ENCODE results near the gene GTF3C1. TPM values are rescaled to one million over a fixed set of nuclear protein-coding genes. Genes with fewer than 3 reads are reported as not detected.

The GTF3C1 gene
- total RNA-seq, 2 donors from 2014 or later: 51.9 to 83.2 TPM

DNA sequence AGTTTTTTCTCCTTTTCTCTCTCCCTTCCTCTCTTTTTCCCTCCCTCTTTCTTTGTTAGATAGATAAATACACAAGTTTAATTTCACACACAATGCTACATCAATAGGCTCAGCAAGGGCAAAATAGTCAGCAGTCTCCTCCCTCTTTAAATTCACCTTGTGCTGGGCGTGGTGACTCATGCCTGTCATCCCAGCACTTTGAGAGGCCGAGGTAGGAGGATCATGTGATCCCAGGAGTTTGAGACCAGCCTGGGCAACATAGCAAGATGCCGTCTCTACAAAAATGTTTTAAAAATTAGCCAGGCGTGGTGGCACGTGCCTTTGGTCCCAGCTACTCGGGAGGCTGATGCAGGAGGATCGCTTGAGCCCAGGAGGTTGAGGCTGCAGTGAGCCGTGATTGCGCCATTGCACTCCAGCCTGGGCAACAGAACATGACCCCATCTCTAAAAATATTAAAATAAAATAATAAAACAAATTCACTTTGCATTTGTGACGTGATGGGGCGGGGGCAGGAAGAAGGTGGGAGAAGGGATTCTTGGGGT is 120.3 kb downstream of the GTF3C1 start:
- Histone ChIP-seq H3K4me3 (no peak overlapping the region), H3K36me3 (no peaks in the 10 kb centered on the region), H3K27ac (no peak overlapping the region), H3K4me1 (ENCODE audit: control insufficient read depth in 1 of 2, low read depth in 2 of 2) (no peaks in the 10 kb centered on the region), H3K9me3 (no peaks in the 10 kb centered on the region), H3K27me3 (replicated peaks; ENCODE audit: insufficient read depth) (no peaks in the 10 kb centered on the region)
- no peak for DNase-seq (ENCODE audit: low spot score)
- ATAC-seq (ENCODE audit: insufficient number of reproducible peaks, low FRiP score, low read depth): no peak
- TF ChIP-seq CTCF (IDR thresholded peaks at IDR 0.05): no peak

DNA sequence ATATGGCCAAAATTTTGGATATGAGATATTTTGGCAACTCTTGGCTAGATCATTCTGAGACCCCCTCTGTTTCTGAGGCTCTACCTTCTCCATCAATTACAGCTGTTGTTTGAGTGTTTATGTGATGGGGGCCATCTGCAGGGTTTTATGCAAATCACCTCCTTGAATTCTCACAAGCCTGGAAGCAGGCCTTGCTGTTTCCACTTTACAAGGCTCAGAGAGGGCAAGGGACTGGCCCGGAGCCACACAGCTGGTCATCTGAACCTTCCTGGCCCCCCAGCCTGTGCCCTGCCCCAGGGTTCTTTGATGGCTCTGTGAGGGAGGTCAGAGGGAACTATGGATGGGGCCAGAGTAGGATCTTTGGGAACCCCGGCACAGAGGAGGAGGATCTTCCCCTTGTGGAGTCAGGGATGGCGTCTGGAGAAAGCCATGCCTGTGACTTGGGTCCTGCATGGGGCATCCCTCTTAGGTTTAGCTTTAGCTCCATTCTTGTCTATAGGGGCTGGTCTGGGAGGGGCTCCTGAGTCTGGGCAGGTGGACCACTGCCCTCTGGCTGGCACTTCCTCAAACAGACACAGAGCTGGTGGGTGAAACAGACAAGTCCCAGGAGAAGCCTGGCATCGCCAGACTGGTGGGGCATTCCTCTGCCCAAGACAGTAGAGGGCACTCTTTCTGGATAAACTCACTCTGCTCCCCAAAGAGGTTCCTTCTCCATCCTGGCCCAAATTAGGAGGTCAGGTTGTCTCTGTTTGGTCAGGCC is 121.5 kb downstream of the GTF3C1 start:
- Histone ChIP-seq H3K36me3 (no peaks in the 10 kb centered on the region), H3K4me1 (ENCODE audit: control insufficient read depth in 1 of 2, low read depth in 2 of 2) (no peaks in the 10 kb centered on the region), H3K9me3 (no peaks in the 10 kb centered on the region), H3K4me3 (no peak overlapping the region), H3K27me3 (replicated peaks; ENCODE audit: insufficient read depth) (no peaks in the 10 kb centered on the region), H3K27ac (no peak overlapping the region)
- DNase-seq (ENCODE audit: low spot score): no peak
- no peak for TF ChIP-seq CTCF (IDR thresholded peaks at IDR 0.05)
- no peak for ATAC-seq (ENCODE audit: insufficient number of reproducible peaks, low FRiP score, low read depth)

GRCh38 chr16:27427538-27427937 is 122.2 kb downstream of the GTF3C1 start:
- no peak for ATAC-seq (ENCODE audit: insufficient number of reproducible peaks, low FRiP score, low read depth)
- H3K9me3 ChIP-seq: peaks cover 3% of the 10 kb centered on the region
- no peaks in the 10 kb centered on the region for H3K4me1 ChIP-seq (ENCODE audit: control insufficient read depth in 1 of 2, low read depth in 2 of 2)
- H3K36me3 ChIP-seq: no peaks in the 10 kb centered on the region
- no peak overlapping the region for H3K4me3 ChIP-seq
- no peak overlapping the region for H3K27ac ChIP-seq
- TF ChIP-seq CTCF (IDR thresholded peaks at IDR 0.05): no peak
- DNase-seq (ENCODE audit: low spot score): no peak
- no peaks in the 10 kb centered on the region for H3K27me3 ChIP-seq (replicated peaks; ENCODE audit: insufficient read depth)

- Histone ChIP-seq H3K4me1 (ENCODE audit: control insufficient read depth in 1 of 2, low read depth in 2 of 2) (no peaks in the 10 kb centered on the region), H3K27ac (no peak overlapping the region), H3K4me3 (no peak overlapping the region), H3K9me3 (peaks cover 7% of the 10 kb centered on the region), H3K27me3 (replicated peaks; ENCODE audit: insufficient read depth) (no peaks in the 10 kb centered on the region), H3K36me3 (no peaks in the 10 kb centered on the region)
- DNase-seq (ENCODE audit: low spot score) (no peak), ATAC-seq (ENCODE audit: insufficient number of reproducible peaks, low FRiP score, low read depth) (no peak)
- TF ChIP-seq CTCF (IDR thresholded peaks at IDR 0.05): no peak
These were observed 123.0 kb downstream of the GTF3C1 start for GRCh38 chr16:27426423-27427408.

DNA sequence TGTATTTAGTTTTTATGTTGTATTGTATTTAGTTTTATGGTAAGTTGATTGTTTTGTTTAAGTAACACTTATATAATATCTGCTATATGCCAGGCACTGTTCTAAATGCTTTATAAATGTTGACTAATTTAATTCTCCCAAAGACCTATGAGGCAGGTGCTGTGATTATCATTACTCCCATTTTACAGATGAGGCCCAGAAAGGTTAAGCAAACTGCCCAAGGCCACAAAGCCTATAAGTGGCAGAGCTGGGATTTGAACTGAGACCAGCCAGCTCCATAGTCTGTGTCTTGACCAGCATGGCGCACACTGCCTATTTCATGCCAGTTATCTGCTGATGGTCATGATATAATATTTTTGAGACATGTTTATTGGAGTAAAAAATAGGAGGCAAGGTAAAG is 123.8 kb downstream of the GTF3C1 start:
- H3K27me3 ChIP-seq (replicated peaks; ENCODE audit: insufficient read depth): no peaks in the 10 kb centered on the region
- ATAC-seq (ENCODE audit: insufficient number of reproducible peaks, low FRiP score, low read depth) (no peak), DNase-seq (ENCODE audit: low spot score) (no peak)
- TF ChIP-seq CTCF (IDR thresholded peaks at IDR 0.05): no peak
- peaks cover 10% of the 10 kb centered on the region for H3K9me3 ChIP-seq
- H3K4me3 ChIP-seq: no peak overlapping the region
- H3K27ac ChIP-seq: no peak overlapping the region
- H3K36me3 ChIP-seq: no peaks in the 10 kb centered on the region
- no peaks in the 10 kb centered on the region for H3K4me1 ChIP-seq (ENCODE audit: control insufficient read depth in 1 of 2, low read depth in 2 of 2)

Data from thoracic aorta (tissue), 2 donors.